DLD1 (cell line): ENCODE results near the gene FCAR.
"Not testable (repeated sequence)": the region's sequence is repeated elsewhere in the genome, so short reads cannot be mapped to it uniquely, and the experiment has no call there.

Experiments used
- in situ Hi-C: cut with HindIII; loops from 2 replicates; pipeline ENCODE4 v1.10.0; 2017; ENCODE audit warnings: low sequenced_read_pairs

Gene FCAR

GRCh38 chr19:54873990-54874389 lies at the start of gene FCAR:
FCAR (plus strand) TSS chr19:54874235; CDS start chr19:54874290, 55 bp downstream.
- in situ Hi-C loops = no loop called here

DNA sequence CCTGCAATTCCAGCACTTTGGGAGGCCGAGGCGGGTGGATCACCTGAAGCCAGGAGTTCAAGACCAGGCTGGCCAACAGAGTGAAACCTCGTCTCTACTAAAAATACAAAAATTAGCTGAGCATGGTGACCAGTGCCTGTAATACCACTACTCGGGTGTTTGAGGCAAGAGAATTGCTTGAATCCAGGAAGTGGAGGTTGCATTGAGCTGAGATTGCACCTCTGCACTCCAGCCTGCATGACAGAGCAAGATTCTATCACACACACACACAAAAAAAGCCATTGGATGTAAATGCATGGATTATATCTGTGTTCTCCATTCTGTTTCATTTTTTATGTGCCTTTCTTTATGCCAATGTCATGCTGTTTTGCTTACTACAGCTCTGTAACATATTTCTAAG lies 49.6 kb upstream of the FCAR start:
- in situ Hi-C loops = not testable (repeated sequence)

GRCh38 chr19:54825326-54825725 lies 48.7 kb upstream of the FCAR start:
- in situ Hi-C loops = not testable (repeated sequence)

DNA sequence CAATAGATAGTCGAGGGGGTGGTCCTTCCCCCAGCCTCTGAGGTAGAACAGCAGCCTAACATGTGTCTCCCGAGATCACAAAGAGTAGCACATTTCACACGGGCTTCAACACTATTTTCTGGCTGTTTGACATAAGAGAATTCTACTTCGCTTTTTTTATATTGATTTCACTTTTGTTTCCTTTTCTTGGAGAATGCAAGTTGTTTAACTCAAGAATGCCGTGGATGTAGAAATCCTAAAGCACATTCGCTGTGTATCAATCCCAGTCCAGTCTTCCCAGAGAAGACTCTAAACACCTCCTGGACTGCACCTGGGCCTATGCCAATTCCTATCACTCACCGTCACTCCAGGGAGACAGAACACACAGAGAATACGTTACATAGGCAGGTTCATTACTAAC lies 46.0 kb upstream of the FCAR start:
- in situ Hi-C loops = not testable (repeated sequence)

GRCh38 chr19:54832496-54832895 lies 41.5 kb upstream of the FCAR start, which contains the start of gene KIR2DS4:
KIR2DS4 (plus strand) TSS chr19:54832676.
- in situ Hi-C loops = not testable (repeated sequence)

DNA sequence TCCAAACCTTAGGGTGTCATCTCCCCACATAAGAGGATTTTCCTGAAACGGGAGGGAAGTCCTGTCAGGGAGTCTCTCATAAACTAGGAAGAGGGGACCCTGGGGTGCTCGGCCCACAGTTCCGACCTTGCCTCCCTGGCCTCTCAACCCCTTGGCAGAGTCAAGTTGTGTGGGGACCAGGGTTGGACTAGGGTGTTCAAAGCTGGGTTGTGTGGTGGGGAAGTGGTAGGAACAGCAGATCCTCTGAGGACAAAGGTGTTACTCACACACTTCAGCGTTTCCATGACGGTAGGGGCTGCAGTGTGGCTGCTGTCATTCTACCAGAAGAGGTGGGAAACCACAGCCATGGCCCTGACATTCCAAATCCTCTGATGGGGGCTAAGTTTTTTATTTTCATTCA lies 38.9 kb upstream of the FCAR start:
- in situ Hi-C loops = not testable (repeated sequence)

DNA sequence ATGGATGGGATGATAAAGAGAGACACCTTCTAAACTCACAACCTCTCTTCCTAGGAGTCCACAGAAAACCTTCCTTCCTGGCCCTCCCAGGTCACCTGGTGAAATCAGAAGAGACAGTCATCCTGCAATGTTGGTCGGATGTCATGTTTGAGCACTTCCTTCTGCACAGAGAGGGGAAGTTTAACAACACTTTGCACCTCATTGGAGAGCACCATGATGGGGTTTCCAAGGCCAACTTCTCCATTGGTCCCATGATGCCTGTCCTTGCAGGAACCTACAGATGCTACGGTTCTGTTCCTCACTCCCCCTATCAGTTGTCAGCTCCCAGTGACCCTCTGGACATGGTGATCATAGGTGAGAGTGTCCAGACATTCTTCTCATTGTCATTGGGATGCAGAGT lies 36.5 kb upstream of the FCAR start:
- in situ Hi-C loops = not testable (repeated sequence)

- in situ Hi-C loops = not testable (repeated sequence)
Measured at GRCh38 chr19:54843171-54843570, 30.9 kb upstream of the FCAR start.

- in situ Hi-C loops = not testable (repeated sequence)
Measured at GRCh38 chr19:54850061-54850640, 23.9 kb upstream of the FCAR start, which contains the start of gene KIR3DL2. KIR3DL2 (plus strand) TSS chr19:54850443; CDS start chr19:54850476, 33 bp downstream.

GRCh38 chr19:54850930-54851329 lies 23.1 kb upstream of the FCAR start:
- in situ Hi-C loops = no loop called here

DNA sequence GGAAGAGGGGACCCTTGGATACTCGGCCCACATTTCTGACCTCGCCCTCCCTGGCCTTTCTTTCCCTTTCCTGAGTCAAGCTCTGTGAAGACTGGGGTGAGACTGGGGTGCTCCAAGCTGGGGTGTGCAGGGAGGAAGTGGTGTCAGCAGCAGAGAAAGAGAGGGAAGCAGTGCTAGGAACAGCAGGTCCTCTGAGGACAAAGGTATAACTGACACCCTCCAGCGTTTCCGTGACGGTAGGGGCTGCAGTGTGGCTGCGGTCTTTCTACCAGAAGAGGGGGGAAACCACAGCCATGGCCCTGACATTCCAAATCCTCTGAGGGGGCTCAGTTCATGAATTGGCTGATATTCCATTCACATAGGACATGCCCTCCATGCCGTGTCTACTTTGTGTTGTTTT lies 22.7 kb upstream of the FCAR start:
- in situ Hi-C loops = no loop called here

DNA sequence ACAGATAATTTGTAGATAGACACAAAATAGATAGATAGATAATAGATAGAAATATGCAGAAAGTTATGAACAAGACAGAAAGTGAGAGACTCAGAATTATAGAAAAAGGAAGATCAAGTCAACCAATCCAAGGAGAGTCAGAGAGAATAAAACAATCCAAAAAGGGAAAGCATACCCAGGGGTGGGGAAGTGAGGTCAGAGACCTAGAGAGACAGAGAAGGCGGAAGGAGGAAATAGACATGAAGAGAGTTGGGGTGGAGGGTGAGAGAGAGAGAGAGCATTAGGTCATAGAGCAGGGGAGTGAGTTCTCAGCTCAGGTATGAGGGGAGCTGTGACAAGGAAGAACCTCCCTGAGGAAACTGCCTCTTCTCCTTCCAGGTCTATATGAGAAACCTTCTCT lies 18.8 kb upstream of the FCAR start:
- in situ Hi-C loops = not testable (repeated sequence)

DNA sequence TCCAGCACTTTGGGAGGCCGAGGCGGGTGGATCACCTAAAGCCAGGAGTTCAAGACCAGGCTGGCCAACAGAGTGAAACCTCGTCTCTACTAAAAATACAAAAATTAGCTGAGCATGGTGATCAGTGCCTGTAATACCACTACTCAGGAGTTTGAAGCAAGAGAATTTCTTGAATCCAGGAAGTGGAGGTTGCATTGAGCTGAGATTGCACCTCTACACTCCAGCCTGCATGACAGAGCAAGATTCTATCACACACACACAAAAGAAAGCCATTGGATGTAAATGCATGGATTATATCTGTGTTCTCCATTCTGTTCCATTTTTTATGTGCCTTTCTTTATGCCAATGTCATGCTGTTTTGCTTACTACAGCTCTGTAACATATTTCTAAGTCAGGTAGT lies 15.6 kb upstream of the FCAR start:
- in situ Hi-C loops = not testable (repeated sequence)

- in situ Hi-C loops = not testable (repeated sequence)
Measured at GRCh38 chr19:54859421-54859820, 14.6 kb upstream of the FCAR start.

DNA sequence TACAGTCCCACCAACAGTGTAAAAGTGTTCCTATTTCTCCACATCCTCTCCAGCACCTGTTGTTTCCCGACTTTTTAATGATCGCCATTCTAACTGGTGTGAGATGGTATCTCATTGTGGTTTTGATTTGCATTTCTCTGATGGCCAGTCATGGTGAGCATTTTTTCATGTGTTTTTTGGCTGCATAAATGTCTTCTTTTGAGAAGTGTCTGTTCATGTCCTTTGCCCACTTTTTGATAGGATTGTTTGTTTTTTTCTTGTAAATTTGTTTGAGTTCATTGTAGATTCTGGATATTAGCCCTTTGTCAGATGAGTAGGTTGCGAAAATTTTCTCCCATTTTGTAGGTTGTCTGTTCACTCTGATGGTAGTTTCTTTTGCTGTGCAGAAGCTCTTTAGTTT lies 10.6 kb upstream of the FCAR start:
- in situ Hi-C loops = not testable (repeated sequence)

DNA sequence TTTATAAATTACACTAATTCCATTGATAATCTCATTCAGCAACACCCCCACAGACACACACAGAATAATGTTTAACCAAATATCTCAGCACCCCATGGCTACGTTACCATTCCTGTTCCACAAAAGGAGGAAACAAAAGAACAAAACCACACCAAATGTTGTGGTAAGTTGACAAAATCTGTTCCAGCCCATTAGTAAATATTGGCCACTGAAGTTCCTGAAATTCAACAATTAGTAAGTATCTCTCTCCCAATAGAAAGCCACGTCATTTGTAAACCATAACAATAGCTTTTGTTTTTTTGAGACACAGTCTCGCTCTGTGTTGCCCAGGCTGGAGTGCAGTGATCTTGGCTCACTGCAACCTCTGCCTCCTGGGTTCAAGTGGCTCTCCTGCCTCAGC lies 2.3 kb upstream of the FCAR start:
- in situ Hi-C loops = no loop called here

- in situ Hi-C loops = no loop called here
Measured at GRCh38 chr19:54875506-54875905, 1.5 kb downstream of the FCAR start.

GRCh38 chr19:54877471-54877870 lies 3.4 kb downstream of the FCAR start:
- in situ Hi-C loops = no loop called here

GRCh38 chr19:54881884-54882283 lies 7.8 kb downstream of the FCAR start:
- in situ Hi-C loops = no loop called here

DNA sequence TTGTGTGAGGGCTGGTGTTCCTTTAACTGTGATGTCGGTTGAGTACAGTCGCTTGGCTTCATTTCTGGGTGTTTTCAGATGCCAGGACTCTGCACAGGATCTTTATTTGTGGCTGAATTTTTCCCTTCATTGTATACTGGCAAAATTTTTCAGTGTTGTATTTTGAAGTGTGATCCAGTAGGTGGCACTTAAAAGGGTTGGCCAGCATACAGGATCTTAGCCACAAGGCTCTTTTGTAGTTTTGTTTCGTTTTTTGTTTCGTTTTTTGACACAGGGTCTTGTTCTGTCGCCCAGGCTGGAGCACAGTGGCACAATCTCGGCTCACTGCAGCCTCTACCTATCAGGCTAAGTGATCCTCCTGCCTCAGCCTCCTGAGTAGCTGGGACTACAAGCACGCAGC lies 8.7 kb downstream of the FCAR start:
- in situ Hi-C loops = no loop called here

DNA sequence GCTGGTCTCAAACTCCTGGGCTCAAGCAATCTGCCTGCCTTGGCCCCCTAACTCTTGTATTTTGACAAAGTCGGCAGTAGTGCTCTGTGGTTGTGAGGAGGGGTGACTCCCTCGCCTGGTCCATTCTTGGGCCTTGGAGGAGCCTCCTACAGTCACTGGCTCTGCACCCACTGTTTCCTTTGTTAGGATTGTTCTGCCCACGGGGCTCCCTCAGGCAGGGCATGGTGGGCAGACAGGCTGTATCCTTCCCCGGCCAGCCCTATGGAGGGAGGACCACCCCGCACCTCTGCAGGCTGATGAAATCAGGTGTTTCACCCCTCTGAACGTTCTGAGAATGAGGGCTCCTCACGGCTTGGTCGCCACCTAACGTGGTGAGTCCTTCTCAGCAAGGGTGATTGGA lies 9.2 kb downstream of the FCAR start:
- in situ Hi-C loops = no loop called here

DNA sequence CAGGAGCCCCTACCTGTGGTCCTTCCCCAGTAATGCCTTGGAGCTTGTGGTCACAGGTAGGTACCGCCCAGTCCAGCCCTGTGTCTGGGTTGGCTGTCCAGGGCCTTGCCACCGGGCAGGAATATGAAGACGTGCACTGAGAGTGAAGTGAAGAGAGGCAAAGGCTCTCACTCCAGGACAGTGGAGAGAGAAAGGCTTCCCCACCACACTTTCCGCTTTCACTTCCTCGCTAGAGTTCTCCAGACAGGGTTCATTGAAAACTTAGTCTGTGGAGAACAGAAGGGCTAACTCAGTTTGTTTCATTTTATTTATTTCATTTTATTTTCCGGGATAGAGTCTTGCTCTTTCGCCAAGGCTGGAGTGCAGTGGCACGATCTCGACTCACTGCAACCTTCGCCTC lies 14.2 kb downstream of the FCAR start:
- in situ Hi-C loops = no loop called here

DNA sequence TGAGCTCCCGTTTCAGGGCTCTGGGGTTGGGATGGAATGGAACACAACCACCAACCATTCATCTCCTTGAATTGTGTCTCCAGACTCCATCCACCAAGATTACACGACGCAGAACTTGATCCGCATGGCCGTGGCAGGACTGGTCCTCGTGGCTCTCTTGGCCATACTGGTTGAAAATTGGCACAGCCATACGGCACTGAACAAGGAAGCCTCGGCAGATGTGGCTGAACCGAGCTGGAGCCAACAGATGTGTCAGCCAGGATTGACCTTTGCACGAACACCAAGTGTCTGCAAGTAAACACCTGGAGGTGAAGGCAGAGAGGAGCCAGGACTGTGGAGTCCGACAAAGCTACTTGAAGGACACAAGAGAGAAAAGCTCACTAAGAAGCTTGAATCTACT lies 15.5 kb downstream of the FCAR start:
- in situ Hi-C loops = no loop called here
